ENCODE results near the gene CFHR3. TPM values are rescaled to one million over a fixed set of nuclear protein-coding genes. Genes with fewer than 3 reads are reported as not detected.
A peak's percentile ranks its signal among the peaks of the same experiment; 100 is the strongest.
"Not testable (repeated sequence)": the region's sequence is repeated elsewhere in the genome, so short reads cannot be mapped to it uniquely, and the experiment has no call there.

CFHR3 gene
- total RNA-seq, result not detected

DNA sequence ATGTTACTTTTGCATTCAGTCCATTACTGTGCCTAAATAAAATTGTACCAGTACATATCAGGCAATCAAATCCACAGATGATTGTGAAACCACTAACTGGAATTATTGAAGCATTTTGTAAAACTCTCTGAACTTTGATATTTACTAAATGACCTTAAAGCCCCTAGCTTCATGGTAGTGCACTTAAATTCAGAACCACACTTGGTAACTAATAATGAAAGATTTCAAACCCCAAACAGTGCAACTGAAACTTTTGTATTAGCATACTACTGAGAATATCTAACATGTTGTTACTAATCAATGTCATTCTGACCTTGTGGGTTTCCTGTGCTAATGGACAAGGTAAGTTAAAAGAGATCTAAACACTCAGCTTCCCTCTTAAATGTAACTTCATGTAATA is at the start of gene CFHR3:
Gene CFHR3 (plus strand): TSS at position 238 of the 400 bp plus-strand sequence. CDS start 47 bp downstream, at position 285.
- no peak for ATAC-seq
- Mint-ChIP-seq H3K27ac (no peak within 1 kb of the TSS), H3K36me3 (no peaks in the 10 kb centered on the region), H3K9me3 (peaks cover 0 to under 1% of the 10 kb centered on the region in 2 donors)
- DNase-seq (ENCODE audit: low spot score in 2 of 2), result no peak

DNA sequence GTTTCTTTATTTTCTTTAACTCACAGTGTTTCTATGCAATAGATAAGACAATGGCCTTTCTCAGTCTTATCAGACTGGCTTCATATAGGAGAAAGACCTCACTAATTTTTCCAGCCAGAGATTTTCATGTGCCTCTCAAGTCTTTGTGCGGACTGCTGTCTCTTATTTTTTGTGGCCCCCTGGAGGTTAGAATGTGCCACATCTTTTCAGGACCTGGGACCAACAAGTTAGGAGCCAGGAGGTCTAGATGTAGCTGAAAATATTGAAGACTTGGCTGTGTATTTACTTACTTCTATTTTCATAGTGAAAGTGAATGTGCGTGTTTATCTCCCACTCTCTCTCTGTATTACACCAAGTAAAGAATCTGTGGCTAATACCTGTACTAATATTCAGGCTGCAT is 42.1 kb upstream of the CFHR3 start:
- H3K27ac Mint-ChIP-seq, result no peak overlapping the region
- no peaks in the 10 kb centered on the region for H3K36me3 Mint-ChIP-seq
- ATAC-seq (no peak), DNase-seq (ENCODE audit: low spot score in 2 of 2) (no peak)
- H3K9me3 Mint-ChIP-seq, result peaks cover 0 to 8% of the 10 kb centered on the region in 2 donors

DNA sequence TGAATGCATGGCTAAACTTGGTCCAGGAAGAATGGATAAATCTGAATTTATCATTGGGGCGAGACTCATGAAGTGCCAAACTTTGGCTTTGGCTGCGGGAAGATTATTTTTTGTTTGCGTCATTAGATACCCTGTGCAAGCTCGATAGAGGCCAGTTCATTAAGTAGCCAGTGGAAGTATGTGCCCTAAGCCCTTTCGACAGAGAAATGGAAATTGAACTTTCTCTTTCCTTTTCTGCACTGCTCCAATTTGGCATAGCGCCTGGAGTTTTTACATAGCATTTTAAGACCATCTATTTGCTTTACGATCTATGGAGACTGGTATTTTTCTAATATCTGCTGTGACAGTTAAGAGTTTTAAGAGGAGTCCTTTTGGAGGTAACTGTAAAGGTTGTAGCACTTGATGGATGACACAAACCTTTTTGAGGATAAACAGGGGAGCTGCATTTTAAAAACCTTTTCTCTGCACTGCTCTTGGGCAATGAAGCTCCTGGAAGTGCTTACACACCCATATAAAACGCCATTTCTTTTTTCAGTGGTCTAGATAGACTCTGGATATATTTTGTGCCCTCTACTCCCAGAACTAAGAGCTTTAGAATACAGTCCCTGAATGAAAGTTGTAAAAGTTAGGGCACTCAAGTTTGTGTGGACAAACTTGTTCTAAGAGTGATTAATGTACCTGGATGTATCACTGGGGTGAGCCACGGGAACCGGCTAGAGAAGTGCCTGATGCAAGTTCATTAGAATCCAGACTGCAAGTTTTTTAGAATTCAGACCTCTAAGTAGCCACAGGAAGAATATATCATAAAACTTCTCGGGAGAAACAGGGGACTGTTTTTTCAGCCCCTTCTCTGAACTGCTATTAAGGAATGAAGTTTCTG is 41.3 kb upstream of the CFHR3 start:
- no peaks in the 10 kb centered on the region for H3K36me3 Mint-ChIP-seq
- no peak for DNase-seq (ENCODE audit: low spot score in 2 of 2)

DNA sequence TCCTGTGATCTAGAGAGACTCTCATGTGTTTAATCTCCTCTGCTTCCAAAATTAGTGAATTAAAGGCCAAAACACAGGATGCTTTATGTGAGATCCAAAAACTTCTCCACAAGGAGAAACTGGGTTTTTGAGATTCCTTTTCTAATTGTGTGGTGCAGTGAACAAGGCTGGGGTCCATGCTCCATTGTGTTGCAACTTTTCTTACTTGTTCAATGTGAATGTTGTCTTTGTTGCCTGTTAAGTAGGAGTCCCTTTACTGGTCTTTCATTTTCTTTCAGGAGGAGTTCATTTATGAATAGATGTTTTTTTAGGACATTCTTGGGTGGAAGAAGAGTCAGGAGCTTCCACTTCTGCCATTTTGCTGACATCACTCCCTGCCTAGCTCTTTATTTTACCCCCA is 40.6 kb upstream of the CFHR3 start:
- Mint-ChIP-seq H3K27ac (no peak overlapping the region), H3K36me3 (peaks cover 0 to 1% of the 10 kb centered on the region in 2 donors), H3K9me3 (peaks cover 4 to 12% of the 10 kb centered on the region in 2 donors)
- no peak for ATAC-seq
- no peak for DNase-seq (ENCODE audit: low spot score in 2 of 2)

More for the DNA sequence above, 41.3 kb upstream of the CFHR3 start:
- peaks cover 4 to 12% of the 10 kb centered on the region in 2 donors for H3K9me3 Mint-ChIP-seq
- H3K27ac Mint-ChIP-seq, result no peak overlapping the region
- no peak for ATAC-seq

DNA sequence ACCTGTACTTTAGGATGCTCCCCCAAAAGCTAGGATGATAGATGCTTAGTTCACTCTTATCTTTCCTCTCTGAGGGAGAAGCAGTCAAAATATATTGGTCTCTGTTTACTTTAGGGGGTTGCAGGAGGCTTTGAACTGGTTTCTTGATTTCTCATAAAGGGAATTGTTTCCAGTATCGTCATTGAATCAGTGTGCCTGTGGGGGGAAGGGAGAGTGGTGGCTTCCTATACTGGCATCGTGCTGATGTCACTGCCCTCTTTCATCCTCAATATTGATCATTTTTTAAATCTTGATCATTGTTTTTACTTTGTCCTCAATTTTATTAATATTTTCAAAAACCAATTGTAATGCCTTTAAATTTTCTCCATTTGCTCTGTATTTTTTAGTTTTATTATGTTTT is 40.2 kb upstream of the CFHR3 start:
- H3K36me3 Mint-ChIP-seq, result peaks cover 3 to 6% of the 10 kb centered on the region in 2 donors
- ATAC-seq (no peak), DNase-seq (ENCODE audit: low spot score in 2 of 2) (no peak)
- no peak overlapping the region for H3K27ac Mint-ChIP-seq
- peaks cover 7 to 16% of the 10 kb centered on the region in 2 donors for H3K9me3 Mint-ChIP-seq

DNA sequence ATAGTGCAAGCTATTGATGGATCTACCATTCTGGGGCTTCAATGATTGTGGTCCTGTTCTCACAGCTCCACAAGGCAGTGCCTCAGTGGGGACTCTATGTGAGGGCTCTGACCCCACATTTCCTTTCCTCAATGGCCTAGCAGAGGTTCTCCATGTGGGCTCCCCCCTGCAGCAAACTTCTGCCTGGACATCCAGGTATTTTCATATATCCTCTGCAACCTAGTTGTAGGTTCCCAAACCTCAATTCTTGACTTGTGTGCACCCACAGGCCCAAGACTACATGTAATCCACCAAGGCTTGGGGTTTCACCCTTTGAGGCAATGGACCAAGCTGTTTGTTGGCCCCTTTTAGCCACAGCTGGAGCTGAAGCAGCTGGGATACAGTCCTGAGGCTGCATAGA is 35.9 kb upstream of the CFHR3 start:
- DNase-seq (ENCODE audit: low spot score in 2 of 2), result no peak
- H3K9me3 Mint-ChIP-seq, result peaks cover 17 to 20% of the 10 kb centered on the region in 2 donors
- no peak for ATAC-seq
- peaks cover 6 to 7% of the 10 kb centered on the region in 2 donors for H3K36me3 Mint-ChIP-seq
- no peak overlapping the region for H3K27ac Mint-ChIP-seq

DNA sequence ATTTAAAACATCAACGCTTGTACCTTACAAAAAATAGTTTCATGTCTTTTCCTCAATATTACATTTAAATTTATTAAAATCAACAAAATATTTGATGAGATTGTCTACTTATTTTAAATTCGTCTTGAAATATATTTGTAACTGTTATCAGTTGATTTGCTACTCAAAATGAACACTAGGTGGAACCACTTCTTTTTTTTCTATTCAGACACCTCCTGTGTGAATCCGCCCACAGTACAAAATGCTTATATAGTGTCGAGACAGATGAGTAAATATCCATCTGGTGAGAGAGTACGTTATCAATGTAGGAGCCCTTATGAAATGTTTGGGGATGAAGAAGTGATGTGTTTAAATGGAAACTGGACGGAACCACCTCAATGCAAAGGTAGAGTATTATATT is 31.4 kb upstream of the CFHR3 start:
- peaks cover 13 to 16% of the 10 kb centered on the region in 2 donors for H3K9me3 Mint-ChIP-seq
- not testable (repeated sequence) for DNase-seq (ENCODE audit: low spot score in 2 of 2); H3K27ac Mint-ChIP-seq; H3K36me3 Mint-ChIP-seq
- ATAC-seq, result peak in 1 of 2 donors; percentile 54

DNA sequence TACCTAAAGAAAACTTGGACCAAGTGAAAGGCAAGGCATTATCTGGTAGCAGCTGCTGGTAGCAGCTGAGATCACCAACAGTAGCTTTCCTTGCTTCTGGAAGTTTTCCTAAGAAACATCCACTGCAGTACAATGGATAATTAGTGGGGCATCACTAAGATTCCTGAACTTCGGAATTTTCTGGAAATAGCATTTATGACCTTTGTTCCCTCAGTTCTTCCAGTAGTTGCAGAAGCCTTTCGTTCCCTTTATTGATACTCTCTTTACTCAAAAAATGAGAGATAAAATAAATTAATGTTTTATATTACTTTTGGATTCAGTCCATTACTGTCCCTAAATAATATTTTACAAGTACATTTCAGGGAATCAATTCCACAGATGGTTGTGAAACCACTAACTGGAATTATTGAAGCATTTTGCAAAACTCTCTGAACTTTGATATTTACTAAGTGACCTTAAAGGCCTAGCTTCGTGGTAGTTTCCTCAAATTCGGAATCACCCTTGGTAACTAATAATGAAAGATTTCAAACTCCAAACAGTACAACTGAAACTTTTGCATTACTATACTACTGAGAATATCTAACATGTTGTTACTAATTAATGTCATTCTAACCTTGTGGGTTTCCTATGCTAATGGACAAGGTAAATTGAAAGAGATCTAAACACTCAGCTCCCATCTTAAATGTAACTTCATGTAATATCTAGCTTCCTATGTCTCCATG is 9.5 kb upstream of the CFHR3 start:
- H3K9me3 Mint-ChIP-seq, result not testable (repeated sequence)

DNA sequence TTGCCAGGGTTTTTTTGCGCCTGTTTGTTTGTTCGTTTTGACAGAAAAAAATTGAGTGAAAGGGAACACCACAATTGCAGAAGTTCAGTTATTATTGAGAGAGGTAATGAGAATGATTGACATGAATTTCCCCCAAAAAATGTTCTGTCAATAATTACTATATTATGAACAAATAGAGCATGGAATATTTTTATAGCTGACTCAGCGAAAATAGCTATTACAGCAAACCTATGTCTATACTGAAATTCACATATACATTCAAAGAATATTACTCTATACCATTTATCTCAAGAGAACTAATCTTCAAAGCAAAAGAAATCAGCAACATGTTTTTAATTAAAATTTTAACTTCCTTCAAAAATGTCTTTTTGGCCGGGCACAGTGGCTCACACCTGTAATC is 4.8 kb upstream of the CFHR3 start:
- DNase-seq (ENCODE audit: low spot score in 2 of 2); ATAC-seq; H3K9me3 Mint-ChIP-seq; H3K27ac Mint-ChIP-seq; H3K36me3 Mint-ChIP-seq: not testable (repeated sequence)

More for the DNA sequence above, 9.5 kb upstream of the CFHR3 start:
- not testable (repeated sequence) for ATAC-seq; H3K36me3 Mint-ChIP-seq; DNase-seq (ENCODE audit: low spot score in 2 of 2); H3K27ac Mint-ChIP-seq

DNA sequence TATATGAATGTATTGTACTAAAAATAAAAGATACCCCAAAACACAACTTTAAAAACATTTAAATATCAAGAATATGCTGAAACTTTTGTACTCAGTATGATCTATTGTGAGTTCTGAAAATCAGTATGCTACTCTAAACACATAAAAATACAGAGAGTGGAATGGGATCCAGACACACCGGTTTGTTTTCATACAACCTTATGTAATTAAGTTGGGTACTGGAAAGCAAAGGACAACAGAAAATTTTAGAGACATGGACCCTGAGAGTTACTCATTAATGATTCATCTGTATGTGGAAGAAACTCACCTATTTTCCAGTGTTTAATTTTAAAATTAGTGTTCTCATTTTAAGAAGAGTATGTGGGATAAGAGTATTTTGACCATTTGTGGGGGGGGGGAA is 927 bp upstream of the CFHR3 start:
- Mint-ChIP-seq H3K9me3 (peaks cover 0 to 4% of the 10 kb centered on the region in 2 donors), H3K36me3 (no peaks in the 10 kb centered on the region), H3K27ac (no peak overlapping the region)
- DNase-seq (ENCODE audit: low spot score in 2 of 2), result no peak
- ATAC-seq, result no peak

DNA sequence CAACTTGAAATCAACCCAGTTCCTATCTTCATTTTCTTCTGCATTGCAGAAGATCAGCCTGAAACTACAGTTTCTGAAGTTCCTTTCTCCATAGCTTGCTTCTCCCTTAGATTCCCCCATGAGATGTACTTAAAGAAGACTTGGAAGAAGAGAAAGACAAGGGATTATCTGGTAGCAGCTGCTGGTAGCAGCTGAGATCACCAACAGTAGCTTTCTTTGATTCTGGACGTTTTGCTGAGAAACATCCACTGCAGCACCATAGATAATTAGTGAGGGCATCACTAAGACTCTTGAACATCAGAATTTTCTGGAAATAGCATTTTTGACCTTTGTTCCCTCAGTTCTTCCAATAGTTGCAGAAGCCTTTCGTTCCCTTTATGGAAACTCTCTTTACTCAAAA is 465 bp upstream of the CFHR3 start:
- no peak for DNase-seq (ENCODE audit: low spot score in 2 of 2)
- peaks cover 0 to 4% of the 10 kb centered on the region in 2 donors for H3K9me3 Mint-ChIP-seq
- ATAC-seq, result no peak
- no peak overlapping the region for H3K27ac Mint-ChIP-seq
- no peaks in the 10 kb centered on the region for H3K36me3 Mint-ChIP-seq

DNA sequence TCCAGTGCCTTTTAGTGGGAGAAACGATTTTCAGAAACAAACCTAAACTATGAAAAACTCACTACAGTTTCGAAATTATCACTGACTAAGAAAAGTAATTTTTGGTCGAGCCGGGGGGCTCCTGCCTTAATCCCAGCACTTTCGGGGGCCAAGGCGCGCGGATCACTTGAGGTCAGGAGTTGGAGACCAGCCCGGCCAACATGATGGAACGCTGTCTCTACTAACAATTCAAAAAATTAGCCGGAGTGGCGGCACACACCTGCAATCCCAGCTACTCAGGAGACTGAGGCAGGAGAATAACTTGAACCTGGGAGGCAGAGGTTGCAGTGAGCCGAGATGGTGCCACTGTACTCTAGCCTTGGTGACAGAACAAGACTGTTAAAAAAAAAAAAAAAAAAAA is 3.0 kb downstream of the CFHR3 start:
- H3K27ac Mint-ChIP-seq, result no peak overlapping the region
- H3K36me3 Mint-ChIP-seq, result no peaks in the 10 kb centered on the region
- no peak for DNase-seq (ENCODE audit: low spot score in 2 of 2)
- no peak for ATAC-seq
- H3K9me3 Mint-ChIP-seq, result no peaks in the 10 kb centered on the region

DNA sequence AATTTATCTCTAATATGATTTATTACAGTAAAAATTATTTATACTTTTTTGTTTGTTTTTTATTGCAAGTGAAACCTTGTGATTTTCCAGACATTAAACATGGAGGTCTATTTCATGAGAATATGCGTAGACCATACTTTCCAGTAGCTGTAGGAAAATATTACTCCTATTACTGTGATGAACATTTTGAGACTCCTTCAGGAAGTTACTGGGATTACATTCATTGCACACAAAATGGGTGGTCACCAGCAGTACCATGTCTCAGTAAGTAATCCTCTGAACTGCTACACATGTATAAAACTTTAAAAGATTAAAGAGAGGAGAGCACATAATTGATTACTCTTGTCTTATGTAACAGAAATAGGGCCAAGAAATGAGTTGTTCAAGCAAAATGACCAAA is 4.5 kb downstream of the CFHR3 start:
- H3K27ac Mint-ChIP-seq, result no peak overlapping the region
- H3K9me3 Mint-ChIP-seq, result no peaks in the 10 kb centered on the region
- no peak for DNase-seq (ENCODE audit: low spot score in 2 of 2)
- ATAC-seq, result no peak
- H3K36me3 Mint-ChIP-seq, result no peaks in the 10 kb centered on the region

DNA sequence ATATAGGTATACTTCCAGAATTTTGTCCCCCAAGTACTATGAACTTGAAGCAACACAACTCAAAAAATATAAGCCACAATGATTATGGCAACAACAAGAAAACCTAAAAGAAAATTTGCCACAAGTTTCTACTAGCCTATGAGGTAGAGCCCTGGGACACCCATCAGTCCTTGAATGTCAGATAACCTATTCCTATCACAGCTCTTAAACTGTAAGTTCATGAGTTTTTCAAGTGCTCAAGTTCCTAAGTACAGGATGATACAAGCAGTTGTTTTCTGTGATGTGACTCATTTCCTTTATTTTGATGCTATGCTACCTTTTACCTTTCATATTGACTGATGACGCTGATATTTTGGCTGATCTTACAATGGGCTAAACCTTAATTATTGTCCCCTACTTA is 16.6 kb downstream of the CFHR3 start:
- H3K27ac Mint-ChIP-seq; DNase-seq (ENCODE audit: low spot score in 2 of 2); H3K9me3 Mint-ChIP-seq; H3K36me3 Mint-ChIP-seq; ATAC-seq: not testable (repeated sequence)

DNA sequence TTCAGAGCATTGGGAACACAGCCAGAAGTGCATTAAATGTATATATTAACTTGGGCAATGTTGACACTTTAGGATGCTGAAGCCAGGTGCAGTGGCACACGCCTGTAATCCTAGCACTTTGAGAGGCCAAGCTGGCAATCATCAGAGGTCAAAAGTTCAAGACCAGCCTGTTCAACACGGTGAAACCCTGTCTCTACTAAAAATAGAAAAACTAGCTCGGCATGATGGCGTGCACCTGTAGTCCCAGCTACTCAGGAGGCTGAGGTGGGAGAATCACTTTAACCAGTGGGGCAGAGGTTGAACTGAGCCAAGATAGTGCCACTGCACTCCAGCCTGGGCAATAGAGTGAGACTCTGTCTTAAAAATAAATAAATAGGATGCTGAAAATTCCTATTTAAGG is 19.5 kb downstream of the CFHR3 start:
- not testable (repeated sequence) for H3K9me3 Mint-ChIP-seq; DNase-seq (ENCODE audit: low spot score in 2 of 2); H3K27ac Mint-ChIP-seq

DNA sequence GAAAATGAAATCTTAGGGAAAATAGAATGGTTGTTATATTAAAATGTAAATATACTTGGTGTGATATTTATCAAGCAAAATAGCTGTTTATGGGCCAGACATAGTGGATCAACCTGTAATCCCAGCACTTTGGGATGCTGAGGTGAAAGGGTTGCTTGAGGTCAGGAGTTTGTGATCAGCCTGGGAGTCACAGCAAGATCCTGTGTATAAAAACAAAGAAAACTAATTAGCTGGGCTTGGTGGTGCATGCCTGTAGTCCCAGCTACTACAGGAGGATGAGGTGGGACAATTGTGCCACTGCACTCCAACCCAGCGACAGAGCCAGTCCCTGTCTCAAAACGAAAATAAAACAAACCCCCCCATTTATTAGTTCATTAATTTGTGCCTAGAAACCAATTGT is 23.3 kb downstream of the CFHR3 start:
- Mint-ChIP-seq H3K9me3 (peaks cover 3 to 6% of the 10 kb centered on the region in 2 donors), H3K36me3 (peaks cover 0 to 5% of the 10 kb centered on the region in 2 donors), H3K27ac (no peak overlapping the region)
- DNase-seq (ENCODE audit: low spot score in 2 of 2), result no peak
- ATAC-seq, result no peak

More for the DNA sequence above, 19.5 kb downstream of the CFHR3 start:
- not testable (repeated sequence) for ATAC-seq, H3K36me3 Mint-ChIP-seq

DNA sequence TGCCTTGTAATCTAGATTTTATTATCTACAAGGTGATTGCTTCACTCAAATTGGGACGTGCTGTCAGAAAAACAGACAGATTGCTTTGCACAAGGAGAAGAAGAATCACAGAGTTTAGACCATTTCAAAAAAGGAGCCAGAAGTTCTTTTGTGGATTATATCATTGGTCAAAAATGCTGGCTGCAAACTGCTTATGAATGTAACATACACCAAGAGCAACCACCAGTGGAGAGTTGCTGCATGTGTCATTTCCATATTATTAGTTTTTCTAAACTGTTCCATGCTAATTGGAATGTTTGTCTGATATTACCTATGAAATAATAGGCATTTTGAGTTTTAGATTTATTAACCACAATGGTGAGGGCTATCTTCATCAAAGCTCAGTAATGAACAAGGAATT is 27.3 kb downstream of the CFHR3 start:
- not testable (repeated sequence) for H3K9me3 Mint-ChIP-seq; H3K27ac Mint-ChIP-seq; ATAC-seq; DNase-seq (ENCODE audit: low spot score in 2 of 2); H3K36me3 Mint-ChIP-seq

Data from activated naive CD4-positive, alpha-beta T cell treated with anti-CD3 and anti-CD28 coated beads, Interleukin-2, amount 50 U/mL, for 72 hours (primary cell).